GM21723 (cell line): Measurements from ENCODE around the gene ASB6.
"Not testable (repeated sequence)": the region's sequence is repeated elsewhere in the genome, so short reads cannot be mapped to it uniquely, and the experiment has no call there.

Source experiments
- ATAC-seq: cut with Tn5 transposase; IDR thresholded peaks from one replicate; pipeline ENCODE4 v1.9.1; 2021; ENCODE audit warnings: mild to moderate bottlenecking, moderate library complexity; ENCODE audit not compliant: unreplicated experiment

ASB6 gene

DNA sequence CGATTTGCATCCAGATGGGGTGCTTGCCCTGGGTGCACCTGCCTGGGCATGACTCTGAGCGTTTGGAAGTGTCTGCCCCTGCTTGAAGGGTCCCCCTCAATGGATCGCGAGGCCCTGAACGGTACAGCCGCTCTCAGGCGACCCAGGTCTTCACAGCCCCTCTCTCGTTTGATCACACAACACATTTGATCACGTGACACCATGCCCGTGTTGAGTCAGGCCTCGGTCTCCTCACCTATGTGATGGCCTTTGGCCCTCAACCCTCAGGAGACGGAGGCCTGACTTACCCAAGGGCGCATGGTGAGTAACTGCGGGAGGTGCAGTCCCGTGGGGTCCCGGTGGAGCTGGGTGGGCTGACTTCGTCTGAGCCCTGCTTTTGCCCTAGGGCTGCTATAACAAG is 3.0 kb upstream of the ASB6 start:
- ATAC-seq = no peak

DNA sequence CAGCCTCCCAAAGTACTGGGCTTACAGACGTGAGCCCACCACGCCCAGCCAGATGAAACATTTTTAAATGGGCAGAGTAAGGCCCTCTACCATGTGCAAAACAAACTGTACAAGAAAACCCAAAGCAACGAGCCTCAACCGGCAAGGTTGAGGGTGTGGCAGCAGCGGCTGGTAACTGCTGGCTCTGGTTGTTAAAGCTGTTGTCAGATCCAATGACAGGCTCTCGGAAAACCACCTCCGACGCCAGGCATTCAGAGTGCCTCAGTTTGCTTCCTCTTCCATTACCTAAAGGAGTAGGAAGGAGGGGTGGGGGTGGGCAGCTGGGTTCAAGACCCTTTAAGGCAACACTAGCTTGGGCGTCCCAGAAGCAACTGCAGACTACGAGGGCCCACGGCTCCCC is 2.4 kb upstream of the ASB6 start:
- ATAC-seq = no peak

GRCh38 chr9:129643706-129644105 is 1.8 kb upstream of the ASB6 start:
- no peak for ATAC-seq

DNA sequence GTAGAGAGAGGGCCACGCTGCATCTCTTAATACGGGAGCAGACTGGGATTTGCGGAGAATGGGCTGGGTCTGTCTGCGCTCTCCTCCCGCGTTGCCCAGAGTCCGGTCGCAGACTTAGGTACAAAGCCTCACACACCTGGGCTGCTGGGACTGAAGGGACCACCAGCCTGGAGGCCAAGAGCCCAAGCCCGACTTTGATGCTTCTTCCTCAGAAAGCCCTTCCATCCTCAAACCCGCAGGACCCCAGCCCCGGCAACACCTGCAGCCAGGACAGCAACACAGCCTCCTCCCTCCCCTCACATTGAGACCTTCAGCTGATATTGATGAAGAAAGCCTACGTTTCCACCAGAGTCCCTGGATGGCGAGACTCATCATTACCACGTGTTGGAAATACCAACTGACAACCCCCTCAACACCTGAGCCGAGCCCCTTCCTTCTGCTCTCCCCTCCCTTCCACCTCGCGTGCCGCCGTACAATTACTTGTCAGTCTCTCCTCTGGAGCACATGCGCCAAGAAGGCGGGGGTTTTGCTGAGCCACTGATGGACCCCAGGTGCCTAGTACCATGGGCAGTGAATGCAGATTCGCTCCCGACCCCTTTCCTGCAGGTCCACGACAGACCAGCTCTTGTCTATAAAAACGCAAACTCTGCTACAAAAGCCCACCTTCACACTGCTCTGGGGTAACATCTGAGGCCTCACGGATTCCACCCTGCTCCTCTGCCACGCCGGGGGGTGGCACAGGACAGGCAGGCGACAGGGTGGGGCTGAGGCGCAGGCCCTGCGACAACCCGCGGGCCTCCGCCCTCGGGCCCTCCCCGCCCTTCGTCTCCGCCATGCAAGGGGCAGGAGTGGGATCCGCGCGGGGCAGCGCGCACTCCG is 841 bp downstream of the ASB6 start:
- no peak for ATAC-seq

- ATAC-seq = no peak
These were observed 1.7 kb downstream of the ASB6 start for GRCh38 chr9:129640086-129640870.

DNA sequence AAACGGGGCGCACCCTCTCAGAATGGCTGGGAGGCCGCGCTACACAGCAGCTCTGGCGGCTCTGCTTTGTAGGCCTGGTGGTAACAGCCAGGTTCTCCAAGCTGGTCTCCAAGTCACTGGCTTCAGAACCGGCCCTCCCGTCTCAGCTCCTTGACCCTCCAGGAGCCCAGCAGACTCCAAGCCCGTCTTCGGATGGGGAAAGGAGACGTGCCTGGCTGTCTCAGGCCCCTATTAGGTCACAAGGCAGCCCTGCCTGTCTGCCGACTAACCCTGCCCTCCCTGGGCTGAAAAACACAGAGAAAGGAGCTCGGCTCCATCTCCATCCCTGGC is 2.2 kb downstream of the ASB6 start:
- no peak for ATAC-seq

- ATAC-seq = no peak
These were observed 2.8 kb downstream of the ASB6 start for GRCh38 chr9:129639034-129639630.

DNA sequence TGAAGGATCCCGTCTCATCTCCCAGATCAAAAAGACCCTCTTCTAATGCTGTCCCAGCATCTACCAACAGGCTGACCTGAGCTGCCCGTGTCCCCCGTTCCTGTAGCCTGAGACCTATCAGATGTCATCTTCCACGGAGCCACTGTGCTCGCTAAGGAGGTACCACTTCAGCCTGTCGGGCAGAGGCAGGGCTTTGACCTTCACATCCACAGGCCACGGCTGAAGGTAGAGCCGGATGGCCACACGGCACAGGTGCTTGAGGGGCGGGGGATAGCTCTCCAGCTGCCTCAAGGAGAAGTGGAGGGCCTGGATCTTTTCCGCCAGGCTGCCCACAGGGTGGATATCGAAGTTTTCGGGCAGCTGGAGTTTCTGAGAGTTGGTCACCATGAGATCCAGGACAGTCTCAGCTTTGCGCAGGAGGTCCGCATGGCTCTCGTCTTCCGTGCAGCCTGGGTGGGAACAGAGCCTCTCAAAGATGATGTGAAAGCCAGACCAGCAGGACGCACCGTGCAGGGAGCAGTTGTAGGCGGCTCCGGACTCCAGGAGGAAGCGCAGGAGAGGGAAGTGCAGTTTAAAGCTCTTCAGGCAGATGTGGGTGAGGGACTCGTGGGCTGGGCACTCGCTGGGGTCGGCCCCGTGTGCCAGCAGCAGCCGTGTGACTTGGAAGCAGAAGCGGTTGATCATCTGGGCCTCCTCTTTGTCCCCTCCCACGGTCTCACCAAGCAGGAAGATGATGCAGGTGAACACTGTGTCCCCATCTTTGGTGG is 4.1 kb downstream of the ASB6 start:
- ATAC-seq = no peak

GRCh38 chr9:129637102-129637501 is 4.8 kb downstream of the ASB6 start:
- no peak for ATAC-seq

- ATAC-seq = not testable (repeated sequence)
These were observed 5.6 kb downstream of the ASB6 start for GRCh38 chr9:129636343-129636742.

DNA sequence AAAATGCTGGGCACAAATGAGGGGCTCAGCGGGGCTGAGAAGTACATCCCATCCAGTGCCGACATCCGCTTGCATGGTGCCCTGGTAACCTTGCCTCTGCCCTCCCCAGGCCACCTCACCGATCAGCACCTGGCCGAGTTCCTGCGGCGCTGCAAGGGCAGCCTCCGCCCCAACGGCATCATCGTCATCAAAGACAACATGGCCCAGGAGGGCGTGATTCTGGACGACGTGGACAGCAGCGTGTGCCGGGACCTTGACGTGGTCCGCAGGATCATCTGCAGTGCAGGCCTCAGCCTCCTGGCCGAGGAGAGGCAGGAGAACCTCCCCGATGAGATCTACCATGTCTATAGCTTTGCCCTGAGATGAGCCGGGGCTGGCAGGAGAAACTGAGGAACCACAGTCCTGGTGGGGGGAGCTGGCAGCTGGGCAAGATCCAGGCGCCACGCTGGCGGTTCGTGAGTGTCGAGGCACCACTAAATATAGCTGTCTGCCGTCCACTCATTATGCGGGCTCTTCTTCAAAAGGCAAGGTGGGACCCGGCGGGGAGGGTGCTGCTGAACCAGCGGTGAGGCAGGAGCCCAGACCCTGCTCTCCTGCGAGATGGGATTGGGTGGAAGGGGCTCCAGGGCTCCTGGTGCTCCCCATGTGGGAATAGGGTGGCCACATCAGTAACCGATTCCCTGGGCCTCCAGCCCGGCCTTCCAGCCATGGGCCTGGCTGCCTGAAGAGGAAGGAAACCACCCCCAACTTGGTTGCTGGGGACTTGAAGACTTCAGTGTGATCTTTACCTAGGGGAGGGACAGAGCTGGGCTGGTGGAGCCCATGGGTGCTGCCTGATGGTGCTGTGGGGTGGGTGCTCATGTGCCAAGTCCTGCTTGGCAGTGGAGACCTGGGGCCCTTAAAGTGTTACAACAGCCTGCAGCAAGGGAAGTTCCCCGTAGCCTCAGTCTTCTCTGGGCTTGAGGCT is 6.6 kb downstream of the ASB6 start:
- ATAC-seq = no peak

DNA sequence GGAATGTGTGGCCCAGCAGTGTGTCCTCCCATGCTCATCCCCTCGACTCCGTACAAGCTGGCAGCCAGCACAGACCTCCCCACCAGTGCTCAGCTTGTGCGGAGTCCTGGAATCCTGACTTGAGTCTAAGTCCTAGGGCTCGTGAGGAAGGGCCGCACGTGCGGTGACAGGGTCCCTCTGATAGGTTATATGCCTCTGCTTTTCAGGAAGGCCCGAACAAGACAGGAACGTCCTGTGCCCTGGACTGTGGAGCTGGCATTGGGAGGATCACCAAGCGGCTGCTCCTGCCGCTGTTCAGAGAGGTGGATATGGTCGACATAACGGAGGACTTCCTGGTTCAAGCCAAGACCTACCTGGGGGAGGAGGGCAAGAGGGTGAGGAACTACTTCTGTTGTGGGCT is 8.1 kb downstream of the ASB6 start:
- no peak for ATAC-seq

GRCh38 chr9:129633207-129633606 is 8.7 kb downstream of the ASB6 start:
- no peak for ATAC-seq

- no peak for ATAC-seq
These were observed 9.5 kb downstream of the ASB6 start for GRCh38 chr9:129632460-129632859.

GRCh38 chr9:129631674-129632129 is 10.2 kb downstream of the ASB6 start:
- ATAC-seq = no peak

- ATAC-seq = no peak
These were observed 10.8 kb downstream of the ASB6 start for GRCh38 chr9:129630967-129631673.

DNA sequence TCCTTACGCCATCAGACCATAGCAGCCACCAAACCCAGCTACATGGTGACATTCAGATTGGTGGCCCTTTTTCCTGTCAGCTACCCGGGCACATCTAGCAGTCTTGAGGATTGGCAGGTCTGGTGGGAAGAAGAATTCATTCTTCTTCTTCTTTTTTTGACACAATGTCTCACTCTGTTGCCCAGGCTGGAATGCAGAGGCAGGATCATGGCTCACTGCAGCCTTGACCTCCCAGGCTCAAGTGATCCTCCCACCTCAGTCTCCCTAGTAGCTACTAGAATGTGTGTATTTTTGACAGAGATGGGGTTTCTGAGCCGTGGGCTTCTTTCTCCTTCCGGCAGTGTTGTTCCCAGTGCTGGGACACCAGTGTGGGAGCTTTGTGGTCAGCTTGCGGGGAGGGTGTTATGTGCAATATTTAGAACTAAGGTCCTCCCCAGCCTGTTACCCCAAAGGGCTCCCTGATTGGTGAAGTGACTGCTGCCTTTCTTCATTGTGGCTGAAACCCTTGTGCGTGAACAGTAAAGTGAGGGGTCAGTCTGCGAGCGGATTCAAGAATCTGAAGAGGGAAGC is 12.6 kb downstream of the ASB6 start:
- no peak for ATAC-seq

DNA sequence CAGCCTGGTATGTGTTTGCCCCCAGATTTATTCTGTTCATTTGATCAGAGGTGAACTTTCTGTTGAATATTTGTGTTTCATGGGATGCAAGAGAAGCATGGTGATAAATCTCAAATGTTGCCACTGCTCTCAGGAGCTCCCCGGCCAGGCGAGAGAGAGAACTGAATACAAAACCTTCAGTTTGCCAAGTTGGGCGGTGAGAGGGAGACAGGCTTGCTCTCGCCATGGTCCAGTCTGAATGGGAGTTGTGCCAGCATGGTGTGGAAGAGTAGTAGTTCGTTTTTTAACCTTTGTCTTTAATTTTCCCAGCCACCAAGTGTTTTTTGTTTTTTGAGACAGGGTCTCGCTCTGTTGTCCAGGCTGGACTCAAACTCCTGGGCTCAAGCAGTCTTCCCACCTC is 13.2 kb downstream of the ASB6 start:
- no peak for ATAC-seq
